RWPE1 (cell line): ENCODE results near the gene RFX8.
A peak's percentile ranks its signal among the peaks of the same experiment; 100 is the strongest.

ENCODE experiments used
- CTCF ChIA-PET: fragments of 350-600 bp; sonication (Branson Sonifier 250); formaldehyde crosslinking; extraction: SDS; loops from one replicate; lab custom pipeline; 2021; lab: Yijun Ruan, JAX
- POLR2A ChIA-PET: fragments of 400-600 bp; formaldehyde crosslinking; extraction: SDS; loops from one replicate; lab custom pipeline; 2020; ENCODE audit warnings: antibody characterized with exemption; ENCODE audit not compliant: low non-redundant PET; lab: Yijun Ruan, JAX
- DNase-seq: peaks from one replicate; pipeline ENCODE4 v3.0.0; 2012; ENCODE audit warnings: low spot score
- H3K27ac ChIP-seq: fragments of 450-650 bp; 2 replicates; pipeline ENCODE4 v1.5.1; 2017
- CTCF ChIP-seq: fragments of 450-650 bp; conservative IDR thresholded peaks from 2 replicates; pipeline ENCODE4 v1.5.1; 2017; ENCODE audit warnings: low read depth, mild to moderate bottlenecking

Gene RFX8

GRCh38 chr2:101403745-101404144 is 71.2 kb downstream of the RFX8 start:
- no peak for TF ChIP-seq CTCF
- POLR2A ChIA-PET = no interaction called here
- DNase-seq = no peak
- no peak overlapping the region for H3K27ac ChIP-seq
- CTCF ChIA-PET = interaction anchor here (0.5 to 0.6 kb wide), 2 partner anchors 62 to 419 kb away, joined by 3 read pairs; no protein-coding TSS in a partner anchor

GRCh38 chr2:101402630-101403029 is 72.3 kb downstream of the RFX8 start:
- POLR2A ChIA-PET = no interaction called here
- H3K27ac ChIP-seq = no peak overlapping the region
- CTCF ChIA-PET = no interaction called here
- TF ChIP-seq CTCF = no peak
- DNase-seq = no peak

- H3K27ac ChIP-seq = no peak overlapping the region
- DNase-seq = no peak
Measured at GRCh38 chr2:101401906-101402305, 73.0 kb downstream of the RFX8 start.

GRCh38 chr2:101401326-101401665 is 73.6 kb downstream of the RFX8 start:
- ChIA-PET CTCF (no interaction called here), POLR2A (no interaction called here)
- DNase-seq = no peak
- no peak for TF ChIP-seq CTCF
- no peak overlapping the region for H3K27ac ChIP-seq

More at GRCh38 chr2:101401906-101402305, 73.0 kb downstream of the RFX8 start:
- no peak for TF ChIP-seq CTCF
- POLR2A ChIA-PET = no interaction called here
- CTCF ChIA-PET = no interaction called here

DNA sequence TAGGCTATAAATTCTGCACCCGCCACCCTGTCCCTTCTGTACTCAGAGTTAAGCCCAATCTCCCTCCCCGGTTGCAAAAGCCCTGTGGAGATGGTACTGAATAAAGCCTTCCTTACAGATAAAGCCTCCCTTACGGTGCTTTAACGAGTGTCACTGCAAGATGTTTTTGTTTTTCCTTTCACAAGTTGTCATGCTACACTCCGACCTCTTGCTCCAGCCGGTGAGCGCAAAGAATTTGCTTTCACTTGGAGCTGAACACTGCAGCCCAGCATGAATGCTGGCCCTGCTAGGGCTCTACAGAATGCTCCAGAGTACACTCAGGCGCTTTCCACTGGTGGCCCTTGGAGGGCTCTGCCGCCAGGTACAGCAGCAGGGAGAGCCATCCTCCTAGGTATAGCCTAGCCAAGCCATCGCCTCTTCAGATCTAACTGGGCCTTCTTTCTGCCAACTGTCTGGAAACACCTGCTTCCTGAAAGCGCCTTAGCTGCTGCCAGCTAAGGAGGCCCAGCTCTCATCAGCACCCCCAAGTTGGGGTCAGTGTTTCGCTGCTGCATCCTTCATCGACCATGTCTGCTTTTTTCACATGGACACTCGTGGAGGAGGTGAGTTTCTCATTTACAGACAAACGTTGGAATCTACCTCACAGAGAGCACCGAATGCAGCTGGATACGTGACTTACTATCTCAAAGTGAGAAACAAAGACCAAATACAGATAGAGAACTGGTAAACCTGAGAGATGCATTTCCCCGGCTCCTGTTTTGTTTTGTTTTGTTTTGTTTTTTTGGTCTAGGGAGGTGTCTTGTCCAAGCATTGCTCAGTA is 74.2 kb downstream of the RFX8 start:
- ChIA-PET CTCF (no interaction called here), POLR2A (no interaction called here)
- TF ChIP-seq CTCF = no peak
- no peak for DNase-seq
- H3K27ac ChIP-seq = peak overlapping the region; percentile 12; the same call in 1 of the 2 replicates

GRCh38 chr2:101400048-101400447 is 74.9 kb downstream of the RFX8 start:
- no peak for TF ChIP-seq CTCF
- peak overlapping the region; percentile 12; the same call in 1 of the 2 replicates for H3K27ac ChIP-seq
- CTCF ChIA-PET = no interaction called here

More at GRCh38 chr2:101400048-101400447, 74.9 kb downstream of the RFX8 start:
- DNase-seq = no peak
- POLR2A ChIA-PET = interaction anchor here (0.5 kb wide), 1 partner anchor 9 kb away, joined by 6 read pairs; no protein-coding TSS in a partner anchor
